GM19452 (cell line): Measurements from ENCODE around the gene TRIO.
A peak's percentile ranks its signal among the peaks of the same experiment; 100 is the strongest.

Experiments
- ATAC-seq: cut with Tn5 transposase; IDR thresholded peaks from one replicate; pipeline ENCODE4 v1.9.1; 2021; ENCODE audit not compliant: unreplicated experiment

TRIO gene

GRCh38 chr5:14204785-14205321, 61.7 kb downstream of the TRIO start:
- peak; percentile 20 for ATAC-seq

GRCh38 chr5:14206028-14206725, 63.0 kb downstream of the TRIO start:
- ATAC-seq, result no peak

GRCh38 chr5:14207428-14207827, 64.3 kb downstream of the TRIO start:
- peak; percentile 22 for ATAC-seq

- peak; percentile 57 for ATAC-seq
Observed at GRCh38 chr5:14208071-14209021, 65.2 kb downstream of the TRIO start.

GRCh38 chr5:14209222-14209822, 66.2 kb downstream of the TRIO start:
- ATAC-seq, result no peak

- no peak for ATAC-seq
Observed at GRCh38 chr5:14209836-14210235, 66.7 kb downstream of the TRIO start.

- no peak for ATAC-seq
Observed at GRCh38 chr5:14210729-14211128, 67.6 kb downstream of the TRIO start.

GRCh38 chr5:14211818-14212803, 69.0 kb downstream of the TRIO start:
- peak; percentile 35 for ATAC-seq

GRCh38 chr5:14212838-14213237, 69.7 kb downstream of the TRIO start:
- peak; percentile 26 for ATAC-seq

- no peak for ATAC-seq
Observed at GRCh38 chr5:14213253-14213652, 70.1 kb downstream of the TRIO start.

- peak; percentile 40 for ATAC-seq
Observed at GRCh38 chr5:14213813-14214585, 70.9 kb downstream of the TRIO start.

GRCh38 chr5:14215901-14216300, 72.8 kb downstream of the TRIO start:
- no peak for ATAC-seq

GRCh38 chr5:14216372-14216771, 73.2 kb downstream of the TRIO start:
- ATAC-seq, result no peak

GRCh38 chr5:14216902-14217301, 73.8 kb downstream of the TRIO start:
- ATAC-seq, result no peak

GRCh38 chr5:14217587-14217986, 74.4 kb downstream of the TRIO start:
- ATAC-seq, result no peak

- ATAC-seq, result no peak
Observed at GRCh38 chr5:14218011-14218410, 74.9 kb downstream of the TRIO start.

GRCh38 chr5:14218480-14218879, 75.3 kb downstream of the TRIO start:
- no peak for ATAC-seq

GRCh38 chr5:14218897-14219573, 75.9 kb downstream of the TRIO start:
- ATAC-seq, result no peak
